Kidney (tissue), 14 donors: Measurements from ENCODE around the gene SDK1. TPM values are rescaled to one million over a fixed set of nuclear protein-coding genes. Genes with fewer than 3 reads are reported as not detected.

Source experiments
- DNase-seq, 5 donors: peaks; one replicate each; pipeline ENCODE4 v3.0.0-alpha.2; 2013 to 2020
- FAIRE-seq: peaks from 2 replicates; lab custom pipeline; 2012; peaks lifted over from hg19 to GRCh38; lab: Jason Lieb, UNC
- H3K27ac ChIP-seq, 2 donors: one replicate each; pipeline ENCODE4 v1.7.0; 2013; ENCODE audit warnings: low read depth in 2 of 2, low read length in 2 of 2, inconsistent platforms in 1 of 2
- H3K27me3 ChIP-seq: one replicate; pipeline ENCODE4 v1.7.1; 2013; ENCODE audit warnings: low read length, inconsistent platforms; ENCODE audit not compliant: control insufficient read depth, insufficient read depth
- H3K36me3 ChIP-seq, 3 donors: one replicate each; pipeline versions ENCODE4 v1.7.0 to v1.7.1; 2013; ENCODE audit warnings: low read length in 3 of 3, control low read depth in 1 of 3, inconsistent platforms in 1 of 3; ENCODE audit not compliant: insufficient read depth in 3 of 3, control insufficient read depth in 2 of 3
- H3K4me1 ChIP-seq, 3 donors: one replicate each; pipeline versions ENCODE4 v1.7.0 to v1.7.1; 2013; ENCODE audit warnings: low read length in 3 of 3, inconsistent platforms in 1 of 3, low read depth in 1 of 3; ENCODE audit not compliant: control insufficient read depth in 2 of 3, insufficient read depth in 2 of 3
- H3K4me3 ChIP-seq, 3 donors: one replicate each; pipeline versions ENCODE4 v1.7.0 to v1.8.1; 2013; ENCODE audit warnings: low read length in 3 of 3, control low read depth in 1 of 3, inconsistent platforms in 1 of 3
- H3K9ac ChIP-seq, 3 donors: one replicate each; pipeline versions ENCODE4 v1.7.0 to v1.7.1; 2013; ENCODE audit warnings: low read length in 3 of 3, control low read depth in 1 of 3, inconsistent platforms in 1 of 3
- H3K9me3 ChIP-seq, 3 donors: one replicate each; pipeline versions ENCODE4 v1.7.0 to v1.7.1; 2013; ENCODE audit warnings: low read length in 3 of 3, control low read depth in 1 of 3, inconsistent platforms in 1 of 3; ENCODE audit not compliant: control insufficient read depth in 2 of 3, insufficient read depth in 1 of 3
- CTCF ChIP-seq: IDR thresholded peaks from 3 replicates; pipeline ENCODE4 v1.5.1; 2012; ENCODE audit warnings: mild to moderate bottlenecking, moderate library complexity, borderline replicate concordance; ENCODE audit not compliant: insufficient read depth; ENCODE audit errors: extremely low read depth
- intact Hi-C: fragments of 100-400 bp; cut with DNase I; formaldehyde crosslinking; loops from one replicate; pipeline ENCODE4 v1.11.1; 2022
- polyA plus RNA-seq: library from polyadenylated mRNA; stranded (reverse); fragments of 350-450 nt; fragmentation: Illumina TruSeq; extraction: RNeasy Lipid Tissue Mini Kit (QIAGEN cat#74804); gene quantifications from one replicate; pipeline ENCODE4 v1.2.3, GENCODE V29; 2014; ENCODE audit warnings: low read depth, low replicate concordance; ENCODE audit not compliant: insufficient read depth
- total RNA-seq: library from RNA; stranded (reverse); fragmentation: NEBNext Ultra II Directional; extraction: Animal tissue kit (Norgen Biotek cat#: 25700); gene quantifications from one replicate; pipeline ENCODE4 v1.2.1, GENCODE V29; 2021
- donor health status: control.
- donor health status: control.
- donor health status: control.
- donor health status: control.
- donor health status: control.
- donor health status: DM: yes; HTN: yes; CAD: no.
- donor health status: Normal renal cell carcinoma (clear cell type).

The SDK1 gene
- total and polyA plus RNA-seq, 2 donors from 2014 or later: 2.0 to 38.3 TPM

- no peak for TF ChIP-seq CTCF
- Histone ChIP-seq H3K27ac (no peak overlapping the region), H3K4me3 (no peak overlapping the region), H3K27me3 (no peaks in the 10 kb centered on the region), H3K4me1 (no peaks in the 10 kb centered on the region), H3K9me3 (no peaks in the 10 kb centered on the region), H3K36me3 (no peaks in the 10 kb centered on the region), H3K9ac (no peak overlapping the region)
- no peak for DNase-seq
- intact Hi-C loops: no loop called here
- no peak for FAIRE-seq
Observed at GRCh38 chr7:3307435-3307834, 6.4 kb downstream of the SDK1 start.

- no peak for FAIRE-seq
- intact Hi-C loops: no loop called here
- Histone ChIP-seq H3K4me3 (no peak overlapping the region), H3K27ac (no peak overlapping the region), H3K36me3 (no peaks in the 10 kb centered on the region), H3K27me3 (no peaks in the 10 kb centered on the region), H3K9me3 (no peaks in the 10 kb centered on the region), H3K4me1 (no peaks in the 10 kb centered on the region), H3K9ac (no peak overlapping the region)
- no peak for TF ChIP-seq CTCF
- no peak for DNase-seq
Observed at GRCh38 chr7:3309140-3309539, 8.1 kb downstream of the SDK1 start.

GRCh38 chr7:3309956-3310355, 8.9 kb downstream of the SDK1 start:
- no peak overlapping the region for H3K27ac ChIP-seq
- H3K9ac ChIP-seq: no peak overlapping the region
- intact Hi-C loops: no loop called here
- no peaks in the 10 kb centered on the region for H3K36me3 ChIP-seq
- no peaks in the 10 kb centered on the region for H3K27me3 ChIP-seq
- no peak for DNase-seq
- no peaks in the 10 kb centered on the region for H3K9me3 ChIP-seq
- TF ChIP-seq CTCF: no peak
- H3K4me3 ChIP-seq: no peak overlapping the region
- no peak for FAIRE-seq
- H3K4me1 ChIP-seq: no peaks in the 10 kb centered on the region

GRCh38 chr7:3310884-3311283, 9.8 kb downstream of the SDK1 start:
- H3K9ac ChIP-seq: no peak overlapping the region
- FAIRE-seq: no peak
- intact Hi-C loops: no loop called here
- H3K4me3 ChIP-seq: no peak overlapping the region
- H3K36me3 ChIP-seq: no peaks in the 10 kb centered on the region
- H3K27me3 ChIP-seq: no peaks in the 10 kb centered on the region
- H3K9me3 ChIP-seq: no peaks in the 10 kb centered on the region
- no peak overlapping the region for H3K27ac ChIP-seq
- no peaks in the 10 kb centered on the region for H3K4me1 ChIP-seq
- no peak for TF ChIP-seq CTCF
- no peak for DNase-seq
